NCI-H1694 treated with DMSO at 0.1 percent for 48 hours (cell line): Measurements from ENCODE around the gene EVI5L.

Experiments used
- DNase-seq: peaks from one replicate; lab custom pipeline; 2025; lab: John Stamatoyannopoulos, UW

EVI5L gene

GRCh38 chr19:7860714-7861618 is 30.9 kb downstream of the EVI5L start:
- DNase-seq: peak; percentile 47

DNA sequence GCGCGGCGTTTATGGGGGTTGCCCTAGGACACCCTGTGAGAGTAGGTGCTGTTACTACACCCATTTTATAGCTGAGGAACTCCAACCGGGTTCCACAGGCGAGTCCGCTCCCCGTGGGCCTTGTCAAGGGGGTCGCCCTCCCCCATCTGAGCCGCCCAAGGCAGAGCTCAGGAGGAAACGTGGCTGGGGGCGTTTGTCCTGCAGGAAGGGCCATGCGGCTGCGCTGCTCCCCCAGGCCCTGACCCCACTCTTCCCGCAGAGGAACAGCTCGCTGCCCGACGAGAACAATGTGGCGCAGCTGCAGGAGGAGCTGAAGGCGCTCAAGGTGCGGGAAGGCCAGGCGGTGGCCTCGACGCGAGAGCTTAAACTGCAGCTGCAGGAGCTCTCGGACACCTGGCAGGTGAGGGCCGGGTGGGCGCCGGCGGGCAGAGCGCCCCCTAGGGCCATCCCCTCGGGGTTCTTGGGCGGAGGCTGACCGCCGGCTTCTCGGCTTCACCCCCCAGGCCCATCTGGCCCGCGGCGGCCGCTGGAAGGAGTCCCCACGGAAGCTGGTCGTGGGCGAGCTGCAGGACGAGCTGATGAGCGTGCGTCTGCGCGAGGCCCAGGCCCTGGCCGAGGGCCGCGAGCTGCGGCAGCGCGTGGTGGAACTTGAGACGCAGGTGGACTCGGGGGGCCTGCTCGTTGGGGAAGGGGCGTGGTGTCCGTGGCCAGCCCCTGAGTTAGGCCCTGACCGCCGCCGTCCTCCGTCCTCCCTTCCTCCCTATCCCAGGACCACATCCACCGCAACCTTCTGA is 31.8 kb downstream of the EVI5L start:
- DNase-seq: no peak

DNA sequence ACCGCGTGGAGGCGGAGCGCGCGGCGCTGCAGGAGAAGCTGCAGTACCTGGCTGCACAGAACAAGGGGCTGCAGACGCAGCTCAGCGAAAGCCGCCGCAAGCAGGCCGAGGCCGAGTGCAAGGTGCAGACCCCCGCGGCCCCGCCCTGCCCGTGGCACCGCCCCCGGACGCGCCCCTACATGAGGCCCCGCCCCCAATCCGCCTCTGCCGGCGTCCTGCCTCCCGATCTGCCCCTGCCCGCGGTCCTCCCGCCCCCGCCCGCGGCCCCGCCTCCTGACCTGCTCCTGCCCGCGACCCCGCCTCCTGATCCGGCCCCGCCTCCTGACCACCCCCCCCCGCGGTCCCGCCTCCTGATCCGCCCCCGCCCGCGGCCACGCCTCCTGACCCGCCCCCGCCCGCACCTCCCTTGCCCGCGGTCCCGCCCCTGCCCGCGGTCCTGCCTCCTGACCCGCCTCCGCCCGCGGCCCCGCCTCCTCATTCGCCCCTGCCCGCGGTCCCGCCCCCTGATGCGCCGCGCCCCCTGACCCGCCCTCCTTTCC is 32.5 kb downstream of the EVI5L start:
- DNase-seq: no peak

GRCh38 chr19:7863157-7863970 is 33.3 kb downstream of the EVI5L start:
- DNase-seq: no peak

- no peak for DNase-seq
These were observed 34.1 kb downstream of the EVI5L start for GRCh38 chr19:7863971-7864689.

GRCh38 chr19:7864690-7865074 is 34.7 kb downstream of the EVI5L start:
- DNase-seq: no peak

DNA sequence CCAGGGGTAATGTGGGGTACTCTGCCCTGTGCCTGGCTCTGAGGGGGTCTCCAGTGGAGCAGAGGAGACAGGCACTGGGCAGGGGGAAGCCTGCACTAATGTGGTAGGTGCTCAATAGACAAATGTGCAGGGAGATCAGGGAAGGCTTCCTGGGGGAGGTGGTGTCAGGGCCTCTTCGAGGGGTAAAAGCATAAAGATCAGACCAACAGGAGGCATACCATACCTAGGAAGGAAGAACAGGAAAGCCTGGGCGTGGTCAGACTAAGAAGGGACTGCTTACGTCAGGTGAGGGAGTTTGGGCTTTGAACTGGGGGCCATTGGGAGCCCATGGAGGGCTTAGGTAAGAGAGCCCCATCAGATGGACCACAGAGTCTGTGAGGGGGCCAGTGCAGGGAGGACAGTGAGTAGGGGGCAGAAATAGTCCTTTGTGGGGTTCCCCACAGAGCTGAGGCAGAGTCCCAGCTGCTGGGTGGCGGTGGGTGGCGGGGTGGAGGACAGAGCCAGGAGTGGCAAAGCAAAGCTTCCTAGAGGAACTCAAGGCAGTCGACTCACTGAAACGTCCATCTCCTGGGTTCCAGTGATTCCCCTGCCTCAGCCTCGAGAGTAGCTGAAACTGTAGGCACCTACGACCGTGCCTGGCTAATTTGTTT is 35.4 kb downstream of the EVI5L start:
- DNase-seq: no peak

DNA sequence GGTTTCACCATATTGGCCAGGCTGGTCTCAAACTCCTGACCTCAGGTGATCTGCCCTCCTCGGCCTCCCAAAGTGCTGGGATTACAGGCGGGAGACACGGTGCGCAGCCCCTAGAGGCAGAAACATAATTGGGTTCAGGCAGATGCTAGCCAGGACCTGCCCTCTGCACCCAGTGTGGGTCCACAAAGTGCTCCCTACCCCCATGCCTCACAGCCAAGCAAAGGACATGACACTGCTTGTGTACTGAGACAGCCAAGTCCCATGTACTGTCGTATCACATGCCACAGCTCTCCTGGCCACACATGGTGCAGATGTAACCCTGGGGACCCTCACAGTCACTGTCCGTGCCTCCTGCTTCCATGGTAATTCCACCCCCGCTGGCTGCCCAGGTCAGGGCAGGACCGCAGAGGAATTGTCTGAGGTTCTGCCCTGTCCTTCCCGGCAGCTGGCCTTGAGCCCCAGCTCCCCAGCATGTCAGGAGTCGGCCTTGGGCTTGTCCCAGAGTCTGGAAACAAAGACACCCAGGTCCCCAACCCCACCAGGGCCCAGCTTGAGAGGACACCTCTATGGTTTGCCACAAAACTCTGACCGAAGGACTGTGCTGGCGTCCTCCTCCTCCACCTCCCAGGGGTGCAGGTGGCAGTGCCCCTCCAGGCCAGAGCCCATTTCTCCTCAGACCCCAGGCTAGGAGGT is 36.5 kb downstream of the EVI5L start:
- no peak for DNase-seq

GRCh38 chr19:7867092-7867844 is 37.2 kb downstream of the EVI5L start:
- no peak for DNase-seq

- no peak for DNase-seq
These were observed 38.3 kb downstream of the EVI5L start for GRCh38 chr19:7868326-7868670.

DNA sequence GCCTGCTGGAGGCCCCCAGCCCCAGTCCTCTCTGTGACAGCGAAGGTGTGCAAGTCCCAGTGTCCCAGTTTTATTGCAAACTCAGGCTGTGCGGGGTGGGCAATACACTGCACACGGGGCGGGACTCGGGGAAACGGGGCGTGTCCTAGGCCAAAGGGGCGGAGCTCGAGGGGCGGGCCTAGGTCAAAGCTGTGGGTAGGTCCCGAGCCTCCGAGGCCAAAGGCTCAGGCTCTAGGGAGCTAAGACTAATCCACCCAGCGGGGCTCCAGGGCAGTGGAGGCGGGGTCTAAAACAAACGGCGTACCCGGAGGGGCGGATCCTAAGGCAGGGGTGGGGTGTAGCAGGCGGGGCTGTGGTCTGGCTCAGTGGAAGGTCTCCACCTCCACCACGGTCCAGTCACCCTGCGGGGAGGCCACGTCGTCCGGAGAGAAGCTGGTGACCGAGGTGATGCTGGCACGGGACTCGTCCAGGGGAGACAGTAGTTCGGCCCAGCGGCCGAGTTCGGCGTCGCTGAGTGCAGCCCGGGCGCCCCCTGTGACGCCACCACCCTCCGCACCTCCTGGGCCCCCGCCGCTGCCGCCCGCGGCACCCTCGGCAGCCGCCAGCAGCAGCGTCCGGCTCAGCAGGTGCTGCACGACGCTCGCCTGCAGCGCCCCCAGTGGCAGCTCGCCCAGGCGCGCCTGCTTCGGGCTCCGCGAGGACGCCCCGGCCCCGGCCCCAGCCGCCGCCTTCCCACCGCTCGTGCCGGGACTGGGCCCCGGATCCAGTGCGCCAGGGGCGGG is 38.8 kb downstream of the EVI5L start:
- DNase-seq: no peak

DNA sequence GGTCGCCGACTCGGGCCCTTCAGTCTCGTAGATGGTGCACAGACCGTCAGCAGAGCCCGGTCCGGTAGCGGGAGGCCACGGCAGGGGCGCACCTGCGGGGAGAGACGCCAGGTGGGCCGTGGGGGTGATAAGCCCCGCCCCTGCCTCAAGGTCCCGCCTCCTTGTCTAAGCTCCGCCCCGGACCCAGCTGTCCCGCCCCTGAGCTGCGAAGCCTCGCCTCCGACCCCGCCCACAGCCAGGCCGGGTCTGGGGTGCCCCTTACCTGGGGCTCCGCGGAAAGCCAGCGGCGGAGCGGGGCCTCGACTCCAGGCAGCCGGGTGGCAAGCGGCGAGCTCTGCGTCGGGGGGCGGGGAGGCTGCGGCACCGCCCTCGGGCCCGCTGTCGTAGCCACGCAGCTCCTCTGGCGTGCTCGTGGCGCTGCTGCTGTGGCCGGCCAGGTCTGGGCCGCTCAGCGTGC is 39.5 kb downstream of the EVI5L start:
- no peak for DNase-seq

DNA sequence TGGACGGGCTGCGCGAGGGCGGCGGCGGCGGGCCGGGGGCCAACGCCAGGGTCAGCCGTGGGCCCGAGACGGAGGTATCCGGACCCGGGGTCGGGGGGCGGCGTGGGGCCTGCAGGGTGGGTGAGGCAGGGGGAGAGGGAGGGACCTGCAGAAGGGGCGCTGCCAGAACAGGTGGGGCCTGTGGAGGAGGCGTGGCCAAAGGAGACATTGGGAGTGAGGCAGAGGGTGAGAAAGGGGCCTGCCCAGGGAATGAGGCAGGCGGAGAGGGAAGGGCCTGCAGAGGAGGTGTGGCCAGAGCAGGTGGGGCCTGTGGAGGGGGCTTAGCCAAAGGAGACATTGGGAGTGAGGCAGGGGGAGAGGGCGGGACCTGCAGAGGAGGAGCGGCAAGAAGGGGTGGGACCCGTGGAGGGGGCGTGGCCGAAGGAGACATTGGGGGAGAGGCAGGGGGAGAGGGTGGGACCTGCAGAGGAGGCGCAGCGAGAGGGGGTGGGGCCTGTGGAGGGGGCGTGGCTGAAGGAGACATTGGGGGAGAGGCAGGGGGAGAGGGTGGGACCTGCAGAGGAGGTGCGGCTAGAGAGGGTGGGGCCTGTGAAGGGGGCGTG is 40.0 kb downstream of the EVI5L start:
- DNase-seq: no peak

- DNase-seq: no peak
These were observed 40.8 kb downstream of the EVI5L start for GRCh38 chr19:7870571-7871436.

- no peak for DNase-seq
These were observed 41.7 kb downstream of the EVI5L start for GRCh38 chr19:7871437-7872305.
